Neural crest cell (in vitro differentiated cells): Measurements from ENCODE around the gene PPP1R26. TPM values are rescaled to one million over a fixed set of nuclear protein-coding genes. Genes with fewer than 3 reads are reported as not detected.
"Not testable (repeated sequence)": the region's sequence is repeated elsewhere in the genome, so short reads cannot be mapped to it uniquely, and the experiment has no call there.

Source experiments
- DNase-seq: peaks from one replicate; pipeline ENCODE4 v3.0.0; 2021; ENCODE audit warnings: low read depth, mixed read lengths, low spot score
- H3K27ac Mint-ChIP-seq: one replicate; pipeline ENCODE4 v1.8.0; 2021; ENCODE audit warnings: mild to moderate bottlenecking, mixed read lengths; ENCODE audit not compliant: unreplicated experiment
- H3K27me3 Mint-ChIP-seq: 2 replicates; pipeline ENCODE4 v1.8.0; 2021; ENCODE audit warnings: low read depth, mild to moderate bottlenecking, mixed read lengths
- H3K36me3 Mint-ChIP-seq: 2 replicates; pipeline ENCODE4 v1.8.0; 2021; ENCODE audit warnings: low read depth, mild to moderate bottlenecking, mixed read lengths
- H3K4me1 Mint-ChIP-seq: 2 replicates; pipeline ENCODE4 v1.8.0; 2021; ENCODE audit warnings: mixed read lengths
- H3K4me3 Mint-ChIP-seq: one replicate; pipeline ENCODE4 v1.8.0; 2021; ENCODE audit warnings: mild to moderate bottlenecking, mixed read lengths
- H3K9me3 Mint-ChIP-seq: 2 replicates; pipeline ENCODE4 v1.8.0; 2021; ENCODE audit warnings: mixed read lengths
- total RNA-seq: library from RNA; stranded (reverse); gene quantifications from 2 replicates; pipeline ENCODE4 v1.2.1, GENCODE V29; 2021
- TF ChIP-seq, protein P1 (sequence below): fragments of 200-600 bp; sonication (generic); conservative IDR thresholded peaks from 2 replicates; pipeline ENCODE4 v1.5.0; 2021; ENCODE audit warnings: antibody characterized with exemption, mild to moderate bottlenecking

The PPP1R26 gene
- total RNA-seq, 1 donor from 2014 or later = 27.5 TPM

DNA sequence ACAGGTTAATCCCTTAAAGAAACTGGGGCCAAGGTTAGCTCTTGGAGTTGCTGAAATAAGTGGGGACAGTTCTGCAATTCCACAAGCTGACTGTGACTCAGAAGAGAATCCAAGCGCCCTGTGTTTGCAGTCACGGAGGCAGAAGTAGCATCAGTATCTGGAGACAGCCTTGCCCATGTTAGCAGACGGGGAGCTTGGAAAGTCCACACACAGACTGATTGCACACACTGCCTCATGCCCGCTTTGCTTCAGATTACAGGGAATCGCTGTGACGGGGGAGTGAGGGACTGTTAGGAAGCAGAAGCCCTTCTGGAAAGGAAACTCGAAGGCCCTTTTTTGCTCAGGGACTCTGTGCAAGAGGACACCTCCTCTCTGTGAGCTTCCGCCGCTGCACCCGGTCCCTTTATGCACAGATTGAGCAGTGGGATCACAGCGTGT is 30.9 kb upstream of the PPP1R26 start:
- Mint-ChIP-seq H3K4me3 (no peak overlapping the region), H3K36me3 (no peaks in the 10 kb centered on the region), H3K9me3 (no peaks in the 10 kb centered on the region), H3K27ac (peak overlapping the region; percentile 36), H3K27me3 (no peaks in the 10 kb centered on the region), H3K4me1 (no peaks in the 10 kb centered on the region)
- TF ChIP-seq, protein P1, sequence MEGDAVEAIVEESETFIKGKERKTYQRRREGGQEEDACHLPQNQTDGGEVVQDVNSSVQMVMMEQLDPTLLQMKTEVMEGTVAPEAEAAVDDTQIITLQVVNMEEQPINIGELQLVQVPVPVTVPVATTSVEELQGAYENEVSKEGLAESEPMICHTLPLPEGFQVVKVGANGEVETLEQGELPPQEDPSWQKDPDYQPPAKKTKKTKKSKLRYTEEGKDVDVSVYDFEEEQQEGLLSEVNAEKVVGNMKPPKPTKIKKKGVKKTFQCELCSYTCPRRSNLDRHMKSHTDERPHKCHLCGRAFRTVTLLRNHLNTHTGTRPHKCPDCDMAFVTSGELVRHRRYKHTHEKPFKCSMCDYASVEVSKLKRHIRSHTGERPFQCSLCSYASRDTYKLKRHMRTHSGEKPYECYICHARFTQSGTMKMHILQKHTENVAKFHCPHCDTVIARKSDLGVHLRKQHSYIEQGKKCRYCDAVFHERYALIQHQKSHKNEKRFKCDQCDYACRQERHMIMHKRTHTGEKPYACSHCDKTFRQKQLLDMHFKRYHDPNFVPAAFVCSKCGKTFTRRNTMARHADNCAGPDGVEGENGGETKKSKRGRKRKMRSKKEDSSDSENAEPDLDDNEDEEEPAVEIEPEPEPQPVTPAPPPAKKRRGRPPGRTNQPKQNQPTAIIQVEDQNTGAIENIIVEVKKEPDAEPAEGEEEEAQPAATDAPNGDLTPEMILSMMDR = no peak
- DNase-seq = no peak

DNA sequence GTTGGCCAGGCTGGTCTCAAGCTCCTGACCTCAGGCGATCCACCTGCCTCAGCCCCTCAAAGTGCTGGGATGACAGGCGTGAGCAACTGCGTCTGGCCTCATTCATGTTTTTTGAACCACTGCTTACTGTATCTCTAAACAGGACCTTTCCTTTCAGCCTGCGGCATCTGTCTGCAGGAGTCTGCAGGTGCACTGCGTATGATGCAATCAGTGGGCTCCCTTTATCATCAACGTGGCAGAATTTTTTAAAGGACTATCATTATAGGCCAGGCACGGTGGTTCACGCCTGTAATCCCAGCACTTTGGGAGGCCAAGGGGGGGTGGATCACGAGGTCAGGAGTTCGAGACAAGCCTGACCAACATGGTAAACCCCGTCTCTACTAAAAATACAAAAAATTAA is 30.1 kb upstream of the PPP1R26 start:
- not testable (repeated sequence) for DNase-seq, H3K36me3 Mint-ChIP-seq, H3K9me3 Mint-ChIP-seq, H3K27me3 Mint-ChIP-seq, H3K4me3 Mint-ChIP-seq, H3K4me1 Mint-ChIP-seq, H3K27ac Mint-ChIP-seq

DNA sequence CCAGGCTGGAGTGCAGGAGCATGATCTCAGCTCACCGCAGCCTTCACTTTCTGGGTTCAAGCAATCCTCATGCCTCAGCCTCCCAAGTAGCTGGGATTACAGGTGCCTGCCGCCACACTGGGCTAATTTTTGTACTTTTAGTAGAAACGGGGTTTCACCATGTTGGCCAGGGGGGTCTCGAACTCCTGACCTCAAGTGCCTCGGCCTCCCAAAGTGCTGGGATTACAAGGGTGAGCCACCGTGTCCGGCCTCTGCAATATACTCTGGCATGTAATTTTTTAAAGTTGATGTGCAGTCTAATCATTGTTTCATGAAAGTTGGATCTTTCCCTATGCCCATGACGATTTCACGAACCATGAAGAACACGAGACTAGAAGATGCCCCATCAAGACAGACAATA is 28.6 kb upstream of the PPP1R26 start:
- TF ChIP-seq, protein P1 = no peak
- no peak overlapping the region for H3K27ac Mint-ChIP-seq
- no peaks in the 10 kb centered on the region for H3K4me1 Mint-ChIP-seq
- no peak for DNase-seq
- H3K36me3 Mint-ChIP-seq = no peaks in the 10 kb centered on the region
- H3K27me3 Mint-ChIP-seq = no peaks in the 10 kb centered on the region
- no peak overlapping the region for H3K4me3 Mint-ChIP-seq
- H3K9me3 Mint-ChIP-seq = no peaks in the 10 kb centered on the region

DNA sequence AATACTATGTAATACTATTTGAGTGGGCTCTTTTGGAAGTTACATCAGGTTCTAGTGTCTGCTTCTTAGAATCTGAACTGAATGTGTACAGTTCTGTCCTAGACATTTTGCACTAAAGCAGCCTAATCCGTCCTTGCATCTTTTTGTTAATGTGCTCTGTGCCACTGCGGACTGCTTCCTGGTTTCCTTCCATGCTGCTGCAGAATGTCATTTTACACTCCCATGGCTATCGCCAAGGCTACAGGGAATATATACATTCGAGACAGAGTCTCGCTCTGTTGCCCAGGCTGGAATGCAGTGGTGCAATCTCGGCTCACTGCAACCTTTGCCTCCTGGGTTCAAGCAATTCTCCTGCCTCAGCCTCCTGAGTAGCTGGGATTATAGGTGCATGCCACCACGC is 27.7 kb upstream of the PPP1R26 start:
- H3K27me3 Mint-ChIP-seq, H3K36me3 Mint-ChIP-seq, DNase-seq, H3K4me3 Mint-ChIP-seq, H3K4me1 Mint-ChIP-seq, H3K27ac Mint-ChIP-seq, H3K9me3 Mint-ChIP-seq: not testable (repeated sequence)

DNA sequence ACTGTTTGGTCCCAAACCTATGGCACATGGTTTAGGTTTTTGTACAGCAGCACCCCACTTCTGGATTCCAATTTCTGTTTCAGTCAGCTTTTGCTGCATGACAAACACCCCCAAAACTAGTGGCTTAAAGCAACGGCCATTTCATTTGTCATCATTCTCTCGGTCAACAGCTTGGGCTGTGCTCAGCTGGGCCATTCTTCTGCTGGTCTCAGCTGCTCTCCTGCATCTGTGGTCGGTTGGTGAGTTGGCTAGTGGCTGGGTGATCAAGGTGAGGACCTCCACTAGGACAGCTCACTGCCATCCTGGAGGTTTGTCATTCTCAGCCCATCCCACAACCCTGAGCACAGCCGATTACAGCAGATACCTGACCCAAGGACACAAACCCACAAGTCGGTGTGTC is 24.8 kb upstream of the PPP1R26 start:
- no peak overlapping the region for H3K4me3 Mint-ChIP-seq
- DNase-seq = no peak
- no peaks in the 10 kb centered on the region for H3K36me3 Mint-ChIP-seq
- H3K4me1 Mint-ChIP-seq = peaks cover 6% of the 10 kb centered on the region
- no peaks in the 10 kb centered on the region for H3K27me3 Mint-ChIP-seq
- H3K27ac Mint-ChIP-seq = no peak overlapping the region
- no peaks in the 10 kb centered on the region for H3K9me3 Mint-ChIP-seq
- TF ChIP-seq, protein P1 = no peak

DNA sequence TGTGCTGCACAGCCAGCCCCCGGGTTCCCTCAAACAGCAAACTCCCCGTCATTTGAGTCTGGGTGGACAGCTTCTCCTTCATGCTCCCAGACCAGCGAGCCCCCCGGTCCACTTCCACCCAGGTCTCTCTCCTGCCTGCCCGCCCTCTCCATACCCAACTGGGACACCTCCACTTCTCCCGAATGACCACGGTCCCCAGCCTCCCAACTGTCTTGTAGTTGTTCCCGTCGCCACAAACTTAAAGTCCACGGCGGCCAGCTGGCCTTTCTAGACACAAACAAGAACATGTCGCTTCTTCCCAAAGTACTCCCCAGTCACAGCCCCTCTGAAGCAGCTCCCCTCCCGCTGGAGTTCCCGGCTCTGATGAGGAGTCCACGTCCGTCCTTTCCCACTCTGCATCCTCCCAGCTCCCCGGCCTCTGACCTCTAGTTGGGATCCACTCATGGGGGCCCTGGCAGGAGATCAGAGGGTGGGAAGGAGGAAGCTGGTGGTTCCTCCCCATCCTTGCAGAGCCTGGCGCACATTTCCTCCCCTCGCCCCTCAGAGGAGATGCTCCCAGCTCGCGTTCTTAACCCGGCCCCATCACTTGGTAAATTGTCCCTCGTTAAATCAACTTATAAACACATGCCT is 24.1 kb upstream of the PPP1R26 start:
- no peak overlapping the region for H3K27ac Mint-ChIP-seq
- no peaks in the 10 kb centered on the region for H3K36me3 Mint-ChIP-seq
- H3K9me3 Mint-ChIP-seq = no peaks in the 10 kb centered on the region
- H3K4me3 Mint-ChIP-seq = no peak overlapping the region
- DNase-seq = no peak
- TF ChIP-seq, protein P1 = no peak
- peaks cover 6% of the 10 kb centered on the region for H3K4me1 Mint-ChIP-seq
- no peaks in the 10 kb centered on the region for H3K27me3 Mint-ChIP-seq
